22Rv1 (cell line): ENCODE results near the gene PRKAR1B.

Source experiments
- CTCF ChIP-seq: fragments of 450-650 bp; IDR thresholded peaks from 2 replicates; pipeline ENCODE4 v1.5.1; 2017; ENCODE audit warnings: mild to moderate bottlenecking
- ZFX ChIP-seq: fragments of 450-650 bp; IDR thresholded peaks from 2 replicates; pipeline ENCODE4 v1.6.1; 2017; ENCODE audit warnings: antibody characterized with exemption, borderline replicate concordance

GRCh38 chr7:659306-659847 lies 67.7 kb downstream of the PRKAR1B start:
- TF ChIP-seq CTCF (no peak), ZFX (no peak)
